HG03565 (cell line): ENCODE measurements around the gene CREBBP.

Source experiments
- ATAC-seq: cut with Tn5 transposase; IDR thresholded peaks from one replicate; pipeline ENCODE4 v1.9.1; 2021; ENCODE audit warnings: mild to moderate bottlenecking, moderate library complexity; ENCODE audit not compliant: unreplicated experiment

Gene CREBBP

GRCh38 chr16:3769013-3769412, 111.5 kb downstream of the CREBBP start:
- ATAC-seq = no peak

- ATAC-seq = no peak
These were observed 113.1 kb downstream of the CREBBP start for GRCh38 chr16:3767333-3767986.

GRCh38 chr16:3766177-3766576, 114.3 kb downstream of the CREBBP start:
- no peak for ATAC-seq

GRCh38 chr16:3764409-3764808, 116.1 kb downstream of the CREBBP start:
- ATAC-seq = no peak

- no peak for ATAC-seq
These were observed 118.3 kb downstream of the CREBBP start for GRCh38 chr16:3762107-3762750.

GRCh38 chr16:3761375-3762106, 119.0 kb downstream of the CREBBP start:
- ATAC-seq = no peak

- no peak for ATAC-seq
These were observed 120.0 kb downstream of the CREBBP start for GRCh38 chr16:3760518-3760917.

- no peak for ATAC-seq
These were observed 120.8 kb downstream of the CREBBP start for GRCh38 chr16:3759736-3760135.

GRCh38 chr16:3756113-3756512, 124.4 kb downstream of the CREBBP start:
- ATAC-seq = no peak

GRCh38 chr16:3755249-3755648, 125.3 kb downstream of the CREBBP start:
- no peak for ATAC-seq

GRCh38 chr16:3754772-3755171, 125.7 kb downstream of the CREBBP start:
- ATAC-seq = no peak

GRCh38 chr16:3754081-3754703, 126.3 kb downstream of the CREBBP start:
- ATAC-seq = no peak

GRCh38 chr16:3752984-3753383, 127.5 kb downstream of the CREBBP start:
- no peak for ATAC-seq

GRCh38 chr16:3751878-3752277, 128.6 kb downstream of the CREBBP start:
- no peak for ATAC-seq

GRCh38 chr16:3748307-3748706, 132.2 kb downstream of the CREBBP start:
- ATAC-seq = no peak

GRCh38 chr16:3745751-3746355, 134.7 kb downstream of the CREBBP start:
- no peak for ATAC-seq

- ATAC-seq = no peak
These were observed 136.5 kb downstream of the CREBBP start for GRCh38 chr16:3744018-3744417.

GRCh38 chr16:3740934-3741333, 139.6 kb downstream of the CREBBP start:
- ATAC-seq = no peak

GRCh38 chr16:3740186-3740585, 140.3 kb downstream of the CREBBP start:
- ATAC-seq = no peak

- ATAC-seq = no peak
These were observed 140.9 kb downstream of the CREBBP start for GRCh38 chr16:3739636-3740035.

- ATAC-seq = no peak
These were observed 142.0 kb downstream of the CREBBP start for GRCh38 chr16:3738541-3738940.
